T-helper 9 cell (primary cell): ENCODE measurements around the gene CAMK2A.

ENCODE experiments used
- DNase-seq: peaks from one replicate; pipeline ENCODE4 v3.0.0-alpha.2; 2020

CAMK2A gene

DNA sequence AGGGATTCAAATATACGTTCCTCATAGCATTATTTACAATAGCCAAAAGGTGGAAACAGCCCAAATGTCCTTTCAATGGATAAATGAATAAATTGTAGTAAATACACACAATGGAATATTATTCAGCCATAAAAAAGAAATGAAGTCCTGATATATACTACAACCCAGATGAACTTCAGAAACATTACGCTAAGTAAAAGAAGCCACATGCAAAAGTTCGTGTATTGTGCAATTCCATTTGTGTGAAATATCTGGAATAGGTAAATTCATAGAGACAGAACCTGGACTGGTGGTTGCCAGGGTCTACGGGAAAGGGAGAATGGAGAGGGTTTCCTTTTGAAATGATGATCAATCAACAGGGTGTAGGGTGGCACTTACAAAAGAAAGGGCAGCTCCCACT lies 25.7 kb upstream of the CAMK2A start:
- DNase-seq: no peak

- DNase-seq: no peak
Observed at GRCh38 chr5:150313921-150314716, 24.5 kb upstream of the CAMK2A start.

DNA sequence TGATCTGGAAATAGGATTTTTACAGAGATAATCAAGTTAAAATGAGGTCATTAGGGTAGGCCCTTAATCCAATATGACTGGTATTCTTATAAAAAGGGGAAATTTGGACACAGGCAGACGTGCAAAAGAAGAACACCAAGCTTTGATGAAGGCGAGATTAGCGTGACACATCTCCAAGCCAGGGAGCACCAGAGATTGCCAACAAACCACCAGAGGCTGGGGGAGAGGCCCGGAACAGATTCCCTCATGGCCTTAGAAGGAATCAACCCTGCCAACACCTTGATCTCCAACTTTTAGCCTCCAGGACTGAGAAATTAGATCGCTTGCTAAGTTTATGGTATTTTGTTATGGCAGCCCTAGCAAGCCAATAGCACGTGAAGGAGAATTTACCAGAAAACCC lies 23.9 kb upstream of the CAMK2A start:
- DNase-seq: no peak

DNA sequence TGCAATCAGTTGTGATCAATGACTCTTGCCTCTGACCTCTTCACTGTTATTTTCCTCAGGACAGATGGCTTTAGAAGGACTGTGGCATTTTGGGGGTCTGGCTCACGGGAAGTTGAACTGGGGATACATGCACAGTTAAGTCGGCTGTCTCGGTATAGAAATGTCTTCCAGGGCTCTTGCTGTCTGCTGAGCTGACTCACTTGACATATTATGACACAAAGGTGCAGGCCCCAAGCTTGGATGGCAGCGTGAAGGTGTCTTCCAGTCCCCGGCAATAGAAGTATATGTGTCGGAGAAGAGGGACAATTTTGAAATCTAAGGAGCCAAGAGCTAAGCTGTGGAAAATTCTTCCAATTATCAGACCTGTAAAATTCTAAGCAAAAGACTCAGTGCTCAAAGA lies 22.9 kb upstream of the CAMK2A start:
- DNase-seq: no peak

GRCh38 chr5:150311015-150311692 lies 21.6 kb upstream of the CAMK2A start:
- no peak for DNase-seq

DNA sequence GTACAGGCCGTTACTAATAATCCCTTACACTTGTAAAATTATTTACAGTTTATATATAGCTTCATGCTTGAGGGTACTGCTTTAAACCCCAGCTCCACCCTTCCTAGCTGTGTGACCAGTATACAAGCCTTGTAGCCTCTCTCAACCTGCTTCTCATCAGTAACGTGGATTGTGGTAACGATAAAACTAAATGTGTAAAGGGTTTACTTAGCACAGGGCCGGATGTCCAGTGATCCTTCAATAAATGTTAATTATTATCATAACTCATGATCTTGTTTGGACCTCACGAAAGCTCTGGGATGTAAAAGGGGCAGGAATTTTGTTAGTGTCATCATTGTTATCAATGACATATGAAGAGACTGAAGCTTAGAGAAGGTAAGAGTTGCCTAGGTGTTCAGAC lies 20.7 kb upstream of the CAMK2A start:
- DNase-seq: no peak

GRCh38 chr5:150309886-150310239 lies 20.3 kb upstream of the CAMK2A start:
- DNase-seq: no peak

GRCh38 chr5:150309101-150309885 lies 19.7 kb upstream of the CAMK2A start:
- DNase-seq: no peak

GRCh38 chr5:150307617-150308426 lies 18.2 kb upstream of the CAMK2A start:
- DNase-seq: no peak

GRCh38 chr5:150306775-150307174 lies 17.2 kb upstream of the CAMK2A start:
- DNase-seq: no peak

DNA sequence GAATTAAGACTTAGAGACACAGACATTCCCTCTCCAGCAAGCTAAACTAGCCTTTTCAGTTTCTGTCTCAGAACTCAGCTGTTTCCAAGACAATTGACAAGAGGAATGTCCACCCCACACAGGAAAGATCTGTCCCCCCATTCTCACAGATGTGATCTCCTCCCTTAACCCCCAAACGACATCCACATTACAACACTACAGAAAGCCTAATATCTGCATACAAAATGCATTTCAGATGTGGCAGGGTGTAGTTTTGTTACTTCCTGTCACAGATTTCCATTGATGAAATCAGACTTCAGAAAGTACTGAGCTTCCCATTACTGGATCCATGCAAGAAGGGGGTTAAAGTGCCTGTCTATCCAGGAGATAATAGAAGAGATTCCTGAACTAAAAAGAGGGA lies 16.0 kb upstream of the CAMK2A start:
- DNase-seq: no peak

GRCh38 chr5:150305095-150305494 lies 15.5 kb upstream of the CAMK2A start:
- no peak for DNase-seq

DNA sequence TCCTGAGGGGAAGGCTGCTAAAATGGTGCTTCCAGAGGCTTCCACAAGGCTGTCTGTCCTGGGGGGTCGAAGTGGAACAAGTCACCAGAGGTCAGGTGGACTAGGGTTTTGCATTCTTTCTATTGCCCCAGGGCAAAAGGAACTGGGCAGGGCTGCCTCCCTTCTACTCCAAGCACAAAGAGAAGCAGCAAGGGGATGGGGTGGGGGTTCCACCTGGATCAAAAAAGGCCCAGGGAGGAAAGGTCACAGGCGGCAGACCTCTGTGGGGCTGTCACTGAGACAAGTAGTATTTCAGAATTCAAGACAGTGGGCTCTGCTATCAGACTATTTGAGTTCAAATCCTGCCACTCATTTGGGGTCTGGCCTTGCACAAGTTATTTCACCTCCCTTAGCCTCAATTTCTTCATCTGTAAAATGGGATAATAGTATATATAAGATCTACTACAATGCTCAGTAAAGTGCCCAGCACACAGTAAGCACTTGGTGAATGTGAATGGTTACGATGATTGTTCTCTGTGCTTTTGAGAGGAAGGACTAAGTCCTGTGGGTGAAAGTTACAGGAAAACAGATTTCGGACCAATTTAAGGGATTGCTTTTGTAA lies 15.0 kb upstream of the CAMK2A start:
- no peak for DNase-seq

DNA sequence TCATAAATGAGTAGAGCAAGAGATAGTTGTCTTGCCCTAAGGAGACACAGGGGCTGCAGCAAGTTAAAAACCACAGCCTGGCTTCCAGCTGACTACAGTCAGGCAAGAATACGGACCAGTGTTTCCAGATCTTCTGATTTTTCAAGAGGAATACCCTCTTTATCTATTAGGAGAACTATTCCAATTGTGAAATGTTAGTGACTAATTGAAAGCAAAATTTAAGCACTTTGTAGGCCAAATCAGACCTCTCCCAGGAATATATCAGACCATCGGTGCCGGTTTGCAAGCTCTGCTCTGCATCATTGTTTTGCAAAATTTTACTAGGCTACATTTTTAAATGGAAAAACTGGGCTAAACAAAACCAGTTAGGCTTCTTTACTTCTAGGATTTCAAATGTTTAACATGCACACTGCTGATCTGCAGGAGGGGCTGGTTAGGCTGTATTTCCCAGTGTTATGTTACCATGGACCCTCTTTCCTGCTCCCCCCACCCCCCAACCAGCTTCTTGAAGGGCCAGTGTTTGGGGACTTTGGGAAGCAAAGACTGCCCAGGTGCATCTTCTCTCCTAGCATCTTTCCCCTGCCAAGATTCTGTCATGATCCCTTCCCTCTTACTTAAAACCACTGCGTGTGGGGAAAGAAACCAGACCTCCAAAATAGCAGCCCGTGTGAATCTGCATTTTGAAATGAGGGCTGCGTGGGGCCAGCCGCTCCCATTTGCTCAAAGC lies 14.2 kb upstream of the CAMK2A start:
- DNase-seq: no peak

DNA sequence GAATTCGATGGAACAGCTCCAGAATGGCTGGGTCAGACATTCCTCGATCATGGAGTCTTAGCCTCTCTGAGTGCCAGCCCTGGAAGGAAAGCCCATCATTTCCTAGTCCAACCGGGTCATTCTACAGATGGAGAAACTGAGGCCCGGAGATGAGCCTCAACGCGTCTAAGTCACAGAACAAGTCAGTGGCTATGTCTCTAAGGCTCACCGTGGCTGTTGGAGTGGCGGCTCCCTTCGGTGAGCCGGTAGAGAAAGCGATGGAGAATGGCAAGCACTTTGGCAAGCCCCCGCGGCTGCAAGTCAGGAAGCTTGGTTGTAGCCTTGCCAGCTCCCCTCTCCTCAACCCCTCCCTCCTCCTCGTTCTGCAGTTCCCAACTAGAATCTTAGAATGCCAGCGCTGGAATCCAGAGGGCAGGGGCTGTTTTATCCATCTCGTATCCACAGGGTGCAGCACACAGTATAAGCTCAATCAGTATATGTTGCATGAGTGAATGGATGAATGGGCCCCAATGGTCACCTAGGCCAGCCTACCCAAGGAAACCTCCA lies 13.6 kb upstream of the CAMK2A start:
- no peak for DNase-seq

- no peak for DNase-seq
Observed at GRCh38 chr5:150302301-150303069, 12.9 kb upstream of the CAMK2A start, which contains the start of gene ARSI. TSS of gene ARSI (minus strand) at chr5:150302905. CDS start at chr5:150302373, 532 bp downstream.

DNA sequence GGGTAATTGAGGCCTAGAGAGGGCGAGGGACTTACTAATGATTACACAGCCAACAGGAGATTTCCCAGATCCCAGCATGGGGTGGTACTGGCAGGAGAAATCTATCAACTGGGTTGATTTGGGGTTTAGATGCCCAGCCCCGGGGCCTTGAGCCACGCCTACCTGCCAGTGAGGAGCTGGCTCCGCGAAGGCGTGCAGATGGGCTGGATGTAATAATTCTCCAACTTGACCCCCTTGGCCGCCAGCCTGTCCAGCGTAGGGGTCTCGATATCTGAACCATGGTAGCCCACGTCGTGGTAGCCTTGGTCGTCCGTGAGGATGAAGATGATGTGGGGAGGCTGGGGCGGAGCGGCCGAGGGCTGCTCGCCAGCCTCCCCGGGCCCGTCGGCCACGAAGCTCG lies 12.3 kb upstream of the CAMK2A start:
- no peak for DNase-seq

- DNase-seq: no peak
Observed at GRCh38 chr5:150301170-150301505, 11.6 kb upstream of the CAMK2A start.

DNA sequence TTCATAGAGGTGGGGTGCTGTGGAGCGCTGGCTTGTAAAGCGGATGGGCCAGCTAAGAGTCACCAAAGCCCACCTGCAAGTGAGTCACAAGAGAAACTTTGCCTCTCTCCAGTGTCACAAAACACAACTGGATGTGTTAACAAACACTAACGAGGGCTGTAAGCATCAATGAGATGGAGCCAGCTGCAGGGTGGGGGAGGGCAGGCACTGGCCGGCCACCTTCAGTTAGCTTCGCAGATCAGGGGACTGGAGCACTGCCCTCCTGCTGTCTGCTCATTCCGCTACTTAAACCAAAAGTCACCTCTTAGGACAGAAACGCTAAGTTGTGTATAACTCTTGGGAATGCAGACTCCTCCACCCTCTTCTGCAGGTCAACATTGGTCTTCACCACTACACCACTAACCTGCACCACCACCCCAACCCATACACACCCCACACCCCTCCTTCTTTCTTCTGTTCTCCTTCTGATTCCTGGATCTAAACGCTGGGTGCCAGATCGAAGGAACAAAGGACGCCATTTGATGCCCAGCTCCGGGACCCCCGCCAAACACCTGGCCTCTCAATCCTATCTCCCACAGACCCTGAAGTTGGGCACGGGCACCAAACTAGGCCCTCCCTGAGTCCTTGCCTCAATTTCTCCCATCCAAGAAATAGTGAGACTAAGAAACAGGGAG lies 11.1 kb upstream of the CAMK2A start:
- no peak for DNase-seq
